Activated CD8-positive, alpha-beta memory T cell treated with anti-CD3 and anti-CD28 coated beads, Interleukin-2, amount 50 U/mL, for 1 hour (primary cell): ENCODE data around the gene ADIPOQ.
"Not testable (repeated sequence)": the region's sequence is repeated elsewhere in the genome, so short reads cannot be mapped to it uniquely, and the experiment has no call there.

Experiments used
- DNase-seq: peaks from one replicate; pipeline ENCODE4 v3.0.0-alpha.2; 2020; ENCODE audit errors: extremely low read depth

ADIPOQ gene

GRCh38 chr3:186870421-186871201 is 28.1 kb downstream of the ADIPOQ start:
- DNase-seq = no peak

GRCh38 chr3:186871403-186871924 is 29.0 kb downstream of the ADIPOQ start:
- DNase-seq = no peak

GRCh38 chr3:186873796-186874195 is 31.3 kb downstream of the ADIPOQ start:
- DNase-seq = not testable (repeated sequence)

- DNase-seq = not testable (repeated sequence)
These were observed 31.7 kb downstream of the ADIPOQ start for GRCh38 chr3:186874216-186874615.

GRCh38 chr3:186874841-186875240 is 32.3 kb downstream of the ADIPOQ start:
- DNase-seq = not testable (repeated sequence)

GRCh38 chr3:186875708-186876107 is 33.2 kb downstream of the ADIPOQ start:
- no peak for DNase-seq

GRCh38 chr3:186879781-186880180 is 37.3 kb downstream of the ADIPOQ start:
- DNase-seq = no peak

- no peak for DNase-seq
These were observed 37.9 kb downstream of the ADIPOQ start for GRCh38 chr3:186880406-186880805.

- DNase-seq = no peak
These were observed 39.6 kb downstream of the ADIPOQ start for GRCh38 chr3:186882150-186882524.

- DNase-seq = no peak
These were observed 40.6 kb downstream of the ADIPOQ start for GRCh38 chr3:186882881-186883685.

- no peak for DNase-seq
These were observed 41.2 kb downstream of the ADIPOQ start for GRCh38 chr3:186883686-186884058.

- not testable (repeated sequence) for DNase-seq
These were observed 42.4 kb downstream of the ADIPOQ start for GRCh38 chr3:186884868-186885267.

- no peak for DNase-seq
These were observed 43.9 kb downstream of the ADIPOQ start for GRCh38 chr3:186886202-186886981.

- DNase-seq = not testable (repeated sequence)
These were observed 45.0 kb downstream of the ADIPOQ start for GRCh38 chr3:186887507-186887938.

- no peak for DNase-seq
These were observed 46.1 kb downstream of the ADIPOQ start for GRCh38 chr3:186888569-186888968.

GRCh38 chr3:186889698-186890097 is 47.2 kb downstream of the ADIPOQ start:
- DNase-seq = not testable (repeated sequence)

- no peak for DNase-seq
These were observed 48.4 kb downstream of the ADIPOQ start for GRCh38 chr3:186890911-186891310.

- not testable (repeated sequence) for DNase-seq
These were observed 50.6 kb downstream of the ADIPOQ start for GRCh38 chr3:186893071-186893470.

- DNase-seq = no peak
These were observed 52.9 kb downstream of the ADIPOQ start for GRCh38 chr3:186895406-186895805.

GRCh38 chr3:186896006-186896405 is 53.5 kb downstream of the ADIPOQ start:
- no peak for DNase-seq

- DNase-seq = no peak
These were observed 54.4 kb downstream of the ADIPOQ start for GRCh38 chr3:186896875-186897274.
